ENCODE measurements around the gene PLAAT4. TPM values are rescaled to one million over a fixed set of nuclear protein-coding genes. Genes with fewer than 3 reads are reported as not detected.

The PLAAT4 gene
- total RNA-seq, 1 donor from 2014 or later, result not detected

- Mint-ChIP-seq H3K27me3 (ENCODE audit: unreplicated experiment) (peaks cover 2% of the 10 kb centered on the region), H3K4me1 (ENCODE audit: unreplicated experiment) (no peaks in the 10 kb centered on the region), H3K4me3 (ENCODE audit: unreplicated experiment) (no peak overlapping the region), H3K9me3 (ENCODE audit: unreplicated experiment) (no peaks in the 10 kb centered on the region), H3K27ac (ENCODE audit: unreplicated experiment) (no peak overlapping the region), H3K36me3 (ENCODE audit: low read depth, unreplicated experiment) (no peaks in the 10 kb centered on the region)
- TF ChIP-seq CTCF (IDR thresholded peaks at IDR 0.05; ENCODE audit: unreplicated experiment), result no peak
- DNase-seq (ENCODE audit: low spot score), result no peak
These were observed 58.7 kb downstream of the PLAAT4 start for GRCh38 chr11:63595296-63595695.

Other genes with a start within 250 kb of the PLAAT4 start
- not detected for gene SLC22A9, start 167.0 kb upstream of the PLAAT4 start, total RNA-seq (ENCODE audit: unreplicated experiment)
- gene PLAAT5, start 45.6 kb upstream of the PLAAT4 start, total RNA-seq (ENCODE audit: unreplicated experiment), result 3.8 TPM
- gene LGALS12, start 30.7 kb upstream of the PLAAT4 start, total RNA-seq (ENCODE audit: unreplicated experiment), result 0.67 TPM
- not detected for gene PLAAT2, start 26.6 kb downstream of the PLAAT4 start, total RNA-seq (ENCODE audit: unreplicated experiment)
- gene PLAAT3, start 77.6 kb downstream of the PLAAT4 start, total RNA-seq (ENCODE audit: unreplicated experiment), result 14.1 TPM
- 35.6 TPM for gene ATL3, start 134.6 kb downstream of the PLAAT4 start, total RNA-seq (ENCODE audit: unreplicated experiment)
- gene RTN3, start 144.7 kb downstream of the PLAAT4 start, total RNA-seq (ENCODE audit: unreplicated experiment), result 103 TPM
- gene ZFTA, start 232.0 kb downstream of the PLAAT4 start, total RNA-seq (ENCODE audit: unreplicated experiment), result 41.1 TPM